Measurements from ENCODE around the gene CYP46A1. TPM values are rescaled to one million over a fixed set of nuclear protein-coding genes. Genes with fewer than 3 reads are reported as not detected.
A peak's percentile ranks its signal among the peaks of the same experiment; 100 is the strongest.
"Not testable (repeated sequence)": the region's sequence is repeated elsewhere in the genome, so short reads cannot be mapped to it uniquely, and the experiment has no call there.

CYP46A1 gene
- total RNA-seq: 2.3 TPM

- DNase-seq: peak; percentile 100
These were observed at the start of gene CYP46A1 for GRCh38 chr14:99683619-99684409. Gene CYP46A1 (plus strand): TSS chr14:99684298. CDS start chr14:99684418, 120 bp downstream.

GRCh38 chr14:99634443-99634842 lies 49.7 kb upstream of the CYP46A1 start:
- DNase-seq: no peak

GRCh38 chr14:99635116-99635515 lies 49.0 kb upstream of the CYP46A1 start:
- DNase-seq: no peak

- DNase-seq: no peak
These were observed 47.6 kb upstream of the CYP46A1 start for GRCh38 chr14:99636487-99636886.

- no peak for DNase-seq
These were observed 46.5 kb upstream of the CYP46A1 start for GRCh38 chr14:99637624-99638023.

- not testable (repeated sequence) for DNase-seq
These were observed 41.3 kb upstream of the CYP46A1 start for GRCh38 chr14:99642771-99643170.

GRCh38 chr14:99643343-99643742 lies 40.8 kb upstream of the CYP46A1 start:
- DNase-seq: no peak

GRCh38 chr14:99644035-99644587 lies 40.0 kb upstream of the CYP46A1 start:
- DNase-seq: no peak

GRCh38 chr14:99644723-99645544 lies 39.2 kb upstream of the CYP46A1 start, which contains the start of gene HHIPL1:
Gene HHIPL1 (plus strand): TSS chr14:99645129. CDS start chr14:99645208, 79 bp downstream.
- no peak for DNase-seq

GRCh38 chr14:99645545-99646505 lies 38.3 kb upstream of the CYP46A1 start:
- no peak for DNase-seq

GRCh38 chr14:99647411-99647810 lies 36.7 kb upstream of the CYP46A1 start:
- DNase-seq: no peak

- DNase-seq: no peak
These were observed 35.9 kb upstream of the CYP46A1 start for GRCh38 chr14:99648027-99648784.

- no peak for DNase-seq
These were observed 34.9 kb upstream of the CYP46A1 start for GRCh38 chr14:99649219-99649618.

- DNase-seq: no peak
These were observed 34.5 kb upstream of the CYP46A1 start for GRCh38 chr14:99649643-99650042.

- DNase-seq: no peak
These were observed 33.9 kb upstream of the CYP46A1 start for GRCh38 chr14:99650189-99650588.

- DNase-seq: no peak
These were observed 31.9 kb upstream of the CYP46A1 start for GRCh38 chr14:99651953-99652746.

- no peak for DNase-seq
These were observed 29.7 kb upstream of the CYP46A1 start for GRCh38 chr14:99654235-99654985.

GRCh38 chr14:99655521-99655920 lies 28.6 kb upstream of the CYP46A1 start:
- DNase-seq: no peak

- DNase-seq: no peak
These were observed 27.9 kb upstream of the CYP46A1 start for GRCh38 chr14:99656171-99656570.
